Activated B cell treated with CpG ODN at 0.5 μM for 24 hours (primary cell): ENCODE data around the gene ME1. TPM values are rescaled to one million over a fixed set of nuclear protein-coding genes. Genes with fewer than 3 reads are reported as not detected.

Experiments
- ATAC-seq: fragments of 200-7000 bp; cut with Tn5 transposase; one replicate; pipeline ENCODE4 v1.10.0; 2021; ENCODE audit warnings: low read depth, mild to moderate bottlenecking, moderate library complexity
- CTCF ChIA-PET: fragments of 350-600 bp; sonication (Branson Sonifier 250); formaldehyde crosslinking; loops from one replicate; lab custom pipeline; 2021; ENCODE audit warnings: antibody characterized with exemption; lab: Charles Lee
- POLR2A ChIA-PET: fragments of 350-600 bp; sonication (Branson Sonifier 250); formaldehyde crosslinking; loops from one replicate; lab custom pipeline; 2021; ENCODE audit warnings: antibody characterized with exemption; lab: Charles Lee
- DNase-seq: peaks from one replicate; pipeline ENCODE4 v3.0.0; 2022
- H3K27ac Mint-ChIP-seq: one replicate; pipeline ENCODE4 v1.8.0; 2020; ENCODE audit warnings: mixed read lengths
- H3K27me3 Mint-ChIP-seq: one replicate; pipeline ENCODE4 v1.8.0; 2021; ENCODE audit warnings: mixed read lengths
- H3K36me3 Mint-ChIP-seq: one replicate; pipeline ENCODE4 v1.8.0; 2021; ENCODE audit warnings: low read depth, mixed read lengths
- H3K4me1 Mint-ChIP-seq: one replicate; pipeline ENCODE4 v1.8.0; 2021; ENCODE audit warnings: mixed read lengths
- H3K4me3 Mint-ChIP-seq: one replicate; pipeline ENCODE4 v1.8.0; 2020; ENCODE audit warnings: mild to moderate bottlenecking, mixed read lengths
- H3K9me3 Mint-ChIP-seq: one replicate; pipeline ENCODE4 v1.8.0; 2020; ENCODE audit warnings: mixed read lengths
- CTCF ChIP-seq: fragments of 200-600 bp; IDR thresholded peaks from one replicate; pipeline ENCODE4 v1.8.0; 2022; ENCODE audit warnings: antibody characterized with exemption, mild to moderate bottlenecking
- intact Hi-C: fragments of 100-400 bp; cut with micrococcal nuclease; formaldehyde crosslinking; loops from one replicate; pipeline ENCODE4 v1.15.1; 2024
- total RNA-seq: library from RNA; stranded (reverse); gene quantifications from 2 replicates; pipeline ENCODE4 v1.2.3, GENCODE V29; 2022

The ME1 gene
- total RNA-seq, 1 donor from 2014 or later: not detected

- peaks cover 69% of the 10 kb centered on the region for H3K36me3 Mint-ChIP-seq
- H3K27ac Mint-ChIP-seq: no peak overlapping the region
- POLR2A ChIA-PET: no interaction called here
- intact Hi-C loops: no loop called here
- DNase-seq: no peak
- CTCF ChIA-PET: interaction anchor here (1.4 kb wide), 1 partner anchor 116 kb away, joined by 4 read pairs; the partner anchor contains the start of gene DOP1A
- no peaks in the 10 kb centered on the region for H3K9me3 Mint-ChIP-seq
- TF ChIP-seq CTCF: no peak
- H3K4me1 Mint-ChIP-seq: no peaks in the 10 kb centered on the region
- ATAC-seq: no peak
- no peak overlapping the region for H3K4me3 Mint-ChIP-seq
- no peaks in the 10 kb centered on the region for H3K27me3 Mint-ChIP-seq
Observed at GRCh38 chr6:83183082-83183828, 247.6 kb downstream of the ME1 start.

GRCh38 chr6:83182114-83182513, 248.7 kb downstream of the ME1 start:
- Mint-ChIP-seq H3K9me3 (no peaks in the 10 kb centered on the region), H3K4me1 (no peaks in the 10 kb centered on the region), H3K4me3 (no peak overlapping the region), H3K36me3 (peaks cover 76% of the 10 kb centered on the region), H3K27ac (no peak overlapping the region), H3K27me3 (no peaks in the 10 kb centered on the region)
- CTCF ChIA-PET: no interaction called here
- TF ChIP-seq CTCF: no peak
- intact Hi-C loops: no loop called here
- no peak for ATAC-seq
- POLR2A ChIA-PET: no interaction called here
- no peak for DNase-seq

- CTCF ChIA-PET: no interaction called here
- TF ChIP-seq CTCF: no peak
- Mint-ChIP-seq H3K4me1 (no peaks in the 10 kb centered on the region), H3K9me3 (no peaks in the 10 kb centered on the region), H3K27me3 (no peaks in the 10 kb centered on the region), H3K4me3 (no peak overlapping the region), H3K27ac (no peak overlapping the region), H3K36me3 (peaks cover 78% of the 10 kb centered on the region)
- no peak for ATAC-seq
- no peak for DNase-seq
- intact Hi-C loops: no loop called here
- POLR2A ChIA-PET: no interaction called here
Observed at GRCh38 chr6:83180426-83180950, 250.4 kb downstream of the ME1 start.

GRCh38 chr6:83176246-83176645, 254.6 kb downstream of the ME1 start:
- no peak for TF ChIP-seq CTCF
- no peaks in the 10 kb centered on the region for H3K4me1 Mint-ChIP-seq
- CTCF ChIA-PET: interaction anchor here (1.6 to 1.9 kb wide), 2 partner anchors 109 to 111 kb away, joined by 4 to 5 read pairs; partner anchors contain the start of genes DOP1A and UBE3D
- DNase-seq: no peak
- H3K27me3 Mint-ChIP-seq: no peaks in the 10 kb centered on the region
- no peaks in the 10 kb centered on the region for H3K9me3 Mint-ChIP-seq
- intact Hi-C loops: no loop called here
- H3K4me3 Mint-ChIP-seq: no peak overlapping the region
- H3K36me3 Mint-ChIP-seq: peaks cover 72% of the 10 kb centered on the region
- H3K27ac Mint-ChIP-seq: no peak overlapping the region
- POLR2A ChIA-PET: no interaction called here
- no peak for ATAC-seq

GRCh38 chr6:83169511-83169910, 261.3 kb downstream of the ME1 start:
- Mint-ChIP-seq H3K27ac (no peak overlapping the region), H3K27me3 (no peaks in the 10 kb centered on the region), H3K4me1 (no peaks in the 10 kb centered on the region), H3K9me3 (no peaks in the 10 kb centered on the region), H3K36me3 (peaks cover 86% of the 10 kb centered on the region), H3K4me3 (no peak overlapping the region)
- CTCF ChIA-PET: no interaction called here
- no peak for TF ChIP-seq CTCF
- DNase-seq (no peak), ATAC-seq (no peak)
- POLR2A ChIA-PET: no interaction called here
- intact Hi-C loops: no loop called here
